ENCODE data around the gene PSMD13. TPM values are rescaled to one million over a fixed set of nuclear protein-coding genes. Genes with fewer than 3 reads are reported as not detected.

PSMD13 gene
- total RNA-seq, 1 experiment from 2014 or later: 179 TPM

GRCh38 chr11:253160-253885 is 16.5 kb downstream of the PSMD13 start:
- ChIA-PET RAD21 (ENCODE audit: low non-redundant PET in 1 of 2, low total read pairs in 2 of 2, uncharacterized antibody in 2 of 2, unreplicated experiment in 2 of 2) (no interaction called here), CTCF (no interaction called here), POLR2A (no interaction called here)
- Histone ChIP-seq H3K36me3 (ENCODE audit: control insufficient read depth in 1 of 2, insufficient read depth in 2 of 2, low read length in 2 of 2) (peaks cover 37 to 42% of the 10 kb centered on the region in 2 experiments), H3K9me3 (ENCODE audit: control insufficient read depth in 1 of 2, insufficient read depth in 1 of 2, low read depth in 1 of 2, low read length in 2 of 2) (no peaks in the 10 kb centered on the region), H3K79me2 (ENCODE audit: insufficient read depth, low read length) (no peaks in the 10 kb centered on the region), H3K4me2 (ENCODE audit: low read length) (no peak overlapping the region), H3K27ac (ENCODE audit: low read depth, low read length) (no peak overlapping the region), H3K4me1 (ENCODE audit: control insufficient read depth in 1 of 2, insufficient read depth in 2 of 2, low read length in 2 of 2) (no peaks in the 10 kb centered on the region), H3K9me2 (ENCODE audit: insufficient read depth) (no peaks in the 10 kb centered on the region), H3K4me3 (replicated peaks in 1 of 2; ENCODE audit: low read depth in 1 of 2, low read length in 2 of 2) (no peak overlapping the region), H3K9ac (ENCODE audit: low read length) (no peak overlapping the region), H4K20me1 (ENCODE audit: insufficient read depth) (no peaks in the 10 kb centered on the region), H2AFZ (ENCODE audit: low read depth, low read length, poor library complexity, severe bottlenecking) (no peak overlapping the region), H3K27me3 (ENCODE audit: insufficient read depth, low read length) (no peaks in the 10 kb centered on the region)
- ATAC-seq (no peak), DNase-seq (ENCODE audit: low read depth, low spot score) (no peak)
- no TSS peak for BruUV-seq (replicated peaks)
- TF ChIP-seq JUND (IDR thresholded peaks at IDR 0.05) (no peak), ZNF274 (IDR thresholded peaks at IDR 0.05; ENCODE audit: low read depth, low read length) (no peak), CBX3 (IDR thresholded peaks at IDR 0.05; ENCODE audit: low read depth) (no peak), TCF7L2 (IDR thresholded peaks at IDR 0.05; ENCODE audit: borderline replicate concordance, extremely low read depth, insufficient read depth, insufficient read length) (no peak), POLR2A (IDR thresholded peaks at IDR 0.05; ENCODE audit: borderline replicate concordance, extremely low read depth, insufficient read depth, insufficient read length) (no peak), POLR2AphosphoS5 (IDR thresholded peaks at IDR 0.05; ENCODE audit: low read depth, low read length) (no peak), ZFX (IDR thresholded peaks at IDR 0.05) (no peak), SRF (IDR thresholded peaks at IDR 0.05; ENCODE audit: low read depth) (no peak), SP1 (IDR thresholded peaks at IDR 0.05; ENCODE audit: low read depth) (no peak), EZH2phosphoT487 (IDR thresholded peaks at IDR 0.05; ENCODE audit: borderline replicate concordance) (no peak), EGR1 (IDR thresholded peaks at IDR 0.05; ENCODE audit: low read depth) (no peak), RAD21 (IDR thresholded peaks at IDR 0.05; ENCODE audit: low read depth) (no peak), SIN3A (IDR thresholded peaks at IDR 0.05; ENCODE audit: low read depth) (no peak), EZH2 (IDR thresholded peaks at IDR 0.05) (no peak), ELF1 (IDR thresholded peaks at IDR 0.05; ENCODE audit: borderline replicate concordance, low read depth) (no peak), YY1 (IDR thresholded peaks at IDR 0.05; ENCODE audit: extremely low read depth, insufficient replicate concordance, low read depth, low read length) (no peak)
- TF ChIP-seq, protein P1, sequence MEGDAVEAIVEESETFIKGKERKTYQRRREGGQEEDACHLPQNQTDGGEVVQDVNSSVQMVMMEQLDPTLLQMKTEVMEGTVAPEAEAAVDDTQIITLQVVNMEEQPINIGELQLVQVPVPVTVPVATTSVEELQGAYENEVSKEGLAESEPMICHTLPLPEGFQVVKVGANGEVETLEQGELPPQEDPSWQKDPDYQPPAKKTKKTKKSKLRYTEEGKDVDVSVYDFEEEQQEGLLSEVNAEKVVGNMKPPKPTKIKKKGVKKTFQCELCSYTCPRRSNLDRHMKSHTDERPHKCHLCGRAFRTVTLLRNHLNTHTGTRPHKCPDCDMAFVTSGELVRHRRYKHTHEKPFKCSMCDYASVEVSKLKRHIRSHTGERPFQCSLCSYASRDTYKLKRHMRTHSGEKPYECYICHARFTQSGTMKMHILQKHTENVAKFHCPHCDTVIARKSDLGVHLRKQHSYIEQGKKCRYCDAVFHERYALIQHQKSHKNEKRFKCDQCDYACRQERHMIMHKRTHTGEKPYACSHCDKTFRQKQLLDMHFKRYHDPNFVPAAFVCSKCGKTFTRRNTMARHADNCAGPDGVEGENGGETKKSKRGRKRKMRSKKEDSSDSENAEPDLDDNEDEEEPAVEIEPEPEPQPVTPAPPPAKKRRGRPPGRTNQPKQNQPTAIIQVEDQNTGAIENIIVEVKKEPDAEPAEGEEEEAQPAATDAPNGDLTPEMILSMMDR (IDR thresholded peaks at IDR 0.05 in 2 of 3, conservative IDR thresholded peaks at IDR 0.05 in 1 of 3; ENCODE audit: borderline replicate concordance in 1 of 3, insufficient read depth in 1 of 3, low read depth in 2 of 3, low read length in 2 of 3): no peak
- TF ChIP-seq, protein P2, sequence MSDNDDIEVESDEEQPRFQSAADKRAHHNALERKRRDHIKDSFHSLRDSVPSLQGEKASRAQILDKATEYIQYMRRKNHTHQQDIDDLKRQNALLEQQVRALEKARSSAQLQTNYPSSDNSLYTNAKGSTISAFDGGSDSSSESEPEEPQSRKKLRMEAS (IDR thresholded peaks at IDR 0.05): no peak
- TF ChIP-seq, protein P3, sequence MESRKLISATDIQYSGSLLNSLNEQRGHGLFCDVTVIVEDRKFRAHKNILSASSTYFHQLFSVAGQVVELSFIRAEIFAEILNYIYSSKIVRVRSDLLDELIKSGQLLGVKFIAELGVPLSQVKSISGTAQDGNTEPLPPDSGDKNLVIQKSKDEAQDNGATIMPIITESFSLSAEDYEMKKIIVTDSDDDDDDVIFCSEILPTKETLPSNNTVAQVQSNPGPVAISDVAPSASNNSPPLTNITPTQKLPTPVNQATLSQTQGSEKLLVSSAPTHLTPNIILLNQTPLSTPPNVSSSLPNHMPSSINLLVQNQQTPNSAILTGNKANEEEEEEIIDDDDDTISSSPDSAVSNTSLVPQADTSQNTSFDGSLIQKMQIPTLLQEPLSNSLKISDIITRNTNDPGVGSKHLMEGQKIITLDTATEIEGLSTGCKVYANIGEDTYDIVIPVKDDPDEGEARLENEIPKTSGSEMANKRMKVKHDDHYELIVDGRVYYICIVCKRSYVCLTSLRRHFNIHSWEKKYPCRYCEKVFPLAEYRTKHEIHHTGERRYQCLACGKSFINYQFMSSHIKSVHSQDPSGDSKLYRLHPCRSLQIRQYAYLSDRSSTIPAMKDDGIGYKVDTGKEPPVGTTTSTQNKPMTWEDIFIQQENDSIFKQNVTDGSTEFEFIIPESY (IDR thresholded peaks at IDR 0.05; ENCODE audit: extremely low read depth, insufficient replicate concordance, low read length): no peak
- intact Hi-C loops (cut with micrococcal nuclease): no loop called here

All from HCT116 (cell line).